Mesendoderm (in vitro differentiated cells): ENCODE data around the gene BATF2. TPM values are rescaled to one million over a fixed set of nuclear protein-coding genes. Genes with fewer than 3 reads are reported as not detected.

ENCODE experiments used
- DNase-seq: peaks from one replicate; pipeline ENCODE4 v3.0.0; 2013
- H2AK5ac ChIP-seq: 2 replicates; pipeline ENCODE4 v1.6.1; 2013; ENCODE audit warnings: low read length, inconsistent platforms
- H2BK120ac ChIP-seq: 2 replicates; pipeline ENCODE4 v1.6.1; 2013; ENCODE audit warnings: low read depth, mild to moderate bottlenecking, low read length, moderate library complexity, mixed read lengths
- H2BK15ac ChIP-seq: replicated peaks from 2 replicates; pipeline ENCODE4 v1.6.1; 2013; ENCODE audit warnings: low read depth, mild to moderate bottlenecking, moderate library complexity
- H2BK5ac ChIP-seq: 2 replicates; pipeline ENCODE4 v1.6.1; 2013; ENCODE audit warnings: low read length, inconsistent platforms
- H3K18ac ChIP-seq: 2 replicates; pipeline ENCODE4 v1.6.1; 2013; ENCODE audit warnings: mild to moderate bottlenecking, low read length, mixed read lengths
- H3K23ac ChIP-seq: one replicate; pipeline ENCODE4 v1.6.1; 2013; ENCODE audit warnings: low read length
- H3K27ac ChIP-seq: 2 replicates; pipeline ENCODE4 v1.5.1; 2013; ENCODE audit warnings: low read depth, mild to moderate bottlenecking, inconsistent platforms, low read length, moderate library complexity
- H3K27me3 ChIP-seq: 2 replicates; pipeline ENCODE4 v1.6.1; 2013; ENCODE audit warnings: low read length, control low read depth, mild to moderate bottlenecking, inconsistent platforms; ENCODE audit not compliant: insufficient read depth, poor library complexity
- H3K36me3 ChIP-seq: 2 replicates; pipeline ENCODE4 v1.6.1; 2013; ENCODE audit warnings: low read length, inconsistent platforms; ENCODE audit not compliant: control insufficient read depth, insufficient read depth
- H3K4ac ChIP-seq: one replicate; pipeline ENCODE4 v1.6.1; 2013; ENCODE audit warnings: low read depth, mild to moderate bottlenecking, low read length, moderate library complexity
- H3K4me1 ChIP-seq: 2 replicates; pipeline ENCODE4 v1.6.1; 2013; ENCODE audit warnings: low read depth, low read length, inconsistent platforms; ENCODE audit not compliant: control insufficient read depth
- H3K4me2 ChIP-seq: 2 replicates; pipeline ENCODE4 v1.6.1; 2013; ENCODE audit warnings: low read length
- H3K4me3 ChIP-seq: 2 replicates; pipeline ENCODE4 v1.5.1; 2013; ENCODE audit warnings: mild to moderate bottlenecking, low read length
- H3K56ac ChIP-seq: one replicate; pipeline ENCODE4 v1.6.1; 2013; ENCODE audit warnings: low read length
- H3K79me1 ChIP-seq: 2 replicates; pipeline ENCODE4 v1.6.1; 2013; ENCODE audit warnings: low read length, inconsistent platforms
- H3K79me2 ChIP-seq: 2 replicates; pipeline ENCODE4 v1.6.1; 2013; ENCODE audit warnings: mild to moderate bottlenecking, low read length; ENCODE audit not compliant: control insufficient read depth, insufficient read depth
- H3K9ac ChIP-seq: 2 replicates; pipeline ENCODE4 v1.6.1; 2013; ENCODE audit warnings: low read length, inconsistent platforms
- H4K5ac ChIP-seq: one replicate; pipeline ENCODE4 v1.6.1; 2013; ENCODE audit warnings: low read length
- H4K8ac ChIP-seq: one replicate; pipeline ENCODE4 v1.6.1; 2013; ENCODE audit warnings: low read depth, mild to moderate bottlenecking, control low read depth, low read length, moderate library complexity
- WGBS: extraction: QIAGEN DNeasy Blood & Tissue Kit; methylation state at CpG from one replicate; pipeline ENCODE4 v1.1.7; 2013; ENCODE audit warnings: low lambda C conversion rate, missing lambda C conversion rate; ENCODE audit not compliant: insufficient coverage; ENCODE audit errors: extremely low coverage; 5-methylcytosine and 5-hydroxymethylcytosine counted together
- polyA plus RNA-seq, 2 experiments: library from polyadenylated mRNA; stranded (reverse); fragments of 200-250 nt; gene quantifications; one replicate each; pipeline ENCODE4 v1.2.3, GENCODE V29; 2013

The BATF2 gene
- polyA plus RNA-seq (2013, experiment 1 of 2): 0.72 TPM
- 0.69 TPM for polyA plus RNA-seq (2013, experiment 2 of 2)

- DNase-seq: peak; percentile 93
- Histone ChIP-seq H3K27ac (no peak within 1 kb of the TSS), H3K4ac (no peak within 1 kb of the TSS), H3K23ac (no peak within 1 kb of the TSS), H3K36me3 (no peaks in the 10 kb centered on the region), H3K18ac (no peak within 1 kb of the TSS), H3K27me3 (no peaks in the 10 kb centered on the region), H3K79me1 (no peaks in the 10 kb centered on the region), H3K4me1 (peaks cover 2% of the 10 kb centered on the region), H4K8ac (no peak within 1 kb of the TSS), H3K56ac (peak within 1 kb of the TSS; percentile 80), H3K4me2 (no peak within 1 kb of the TSS), H3K4me3 (no peak within 1 kb of the TSS), H2BK5ac (no peak within 1 kb of the TSS), H2BK120ac (no peak within 1 kb of the TSS), H3K79me2 (no peaks in the 10 kb centered on the region), H3K9ac (peak within 1 kb of the TSS; percentile 49), H4K5ac (no peak within 1 kb of the TSS), H2BK15ac (no peak within 1 kb of the TSS), H2AK5ac (no peak within 1 kb of the TSS)
- no CpG with 5 or more reads among the region's 9 CpGs for WGBS
Observed at GRCh38 chr11:64996710-64997380, at the start of gene BATF2. BATF2 (minus strand) TSS chr11:64996971; CDS start chr11:64996914, 57 bp downstream.

- Histone ChIP-seq H2BK15ac (no peak overlapping the region), H4K8ac (no peak overlapping the region), H4K5ac (no peak overlapping the region), H3K4ac (no peak overlapping the region), H3K56ac (no peak overlapping the region), H2AK5ac (no peak overlapping the region), H3K9ac (no peak overlapping the region), H3K27me3 (no peaks in the 10 kb centered on the region), H2BK120ac (no peak overlapping the region), H3K18ac (no peak overlapping the region), H3K36me3 (peaks cover 2% of the 10 kb centered on the region), H3K23ac (no peak overlapping the region), H3K79me2 (peaks cover 2% of the 10 kb centered on the region), H3K4me3 (no peak overlapping the region), H3K79me1 (peaks cover 7% of the 10 kb centered on the region), H3K27ac (no peak overlapping the region), H2BK5ac (no peak overlapping the region), H3K4me1 (peaks cover 5% of the 10 kb centered on the region), H3K4me2 (no peak overlapping the region)
- WGBS: no CpG with 5 or more reads among the region's 7 CpGs
- DNase-seq: no peak
Observed at GRCh38 chr11:65045728-65046127, 49.0 kb upstream of the BATF2 start.

- DNase-seq: no peak
- H3K4me3 ChIP-seq: no peak overlapping the region
- no peak overlapping the region for H3K9ac ChIP-seq
- no CpG with 5 or more reads among the region's 5 CpGs for WGBS
- H3K23ac ChIP-seq: no peak overlapping the region
- no peak overlapping the region for H4K5ac ChIP-seq
- peaks cover 2% of the 10 kb centered on the region for H3K36me3 ChIP-seq
- peaks cover 7% of the 10 kb centered on the region for H3K79me1 ChIP-seq
- H3K4ac ChIP-seq: no peak overlapping the region
- no peak overlapping the region for H2BK15ac ChIP-seq
- H3K18ac ChIP-seq: no peak overlapping the region
- peaks cover 5% of the 10 kb centered on the region for H3K4me1 ChIP-seq
- H3K27me3 ChIP-seq: no peaks in the 10 kb centered on the region
- H3K27ac ChIP-seq: no peak overlapping the region
- no peak overlapping the region for H2AK5ac ChIP-seq
- H3K56ac ChIP-seq: no peak overlapping the region
- no peak overlapping the region for H2BK120ac ChIP-seq
- no peak overlapping the region for H2BK5ac ChIP-seq
- no peak overlapping the region for H3K4me2 ChIP-seq
- no peak overlapping the region for H4K8ac ChIP-seq
- H3K79me2 ChIP-seq: peaks cover 2% of the 10 kb centered on the region
Observed at GRCh38 chr11:65045061-65045460, 48.3 kb upstream of the BATF2 start.

- no CpG with 5 or more reads among the region's 23 CpGs for WGBS
Observed at GRCh38 chr11:65043881-65044501, 47.2 kb upstream of the BATF2 start.

GRCh38 chr11:65042891-65043290, 46.1 kb upstream of the BATF2 start:
- Histone ChIP-seq H3K18ac (no peak overlapping the region), H2BK15ac (no peak overlapping the region), H3K79me1 (peaks cover 7% of the 10 kb centered on the region), H3K27ac (no peak overlapping the region), H3K9ac (no peak overlapping the region), H2AK5ac (no peak overlapping the region), H3K23ac (no peak overlapping the region), H3K56ac (no peak overlapping the region), H3K27me3 (no peaks in the 10 kb centered on the region), H3K4me3 (no peak overlapping the region), H3K4me1 (no peaks in the 10 kb centered on the region), H3K79me2 (peaks cover 2% of the 10 kb centered on the region), H3K36me3 (peaks cover 2% of the 10 kb centered on the region), H3K4me2 (no peak overlapping the region), H2BK120ac (no peak overlapping the region), H4K5ac (no peak overlapping the region), H2BK5ac (no peak overlapping the region), H3K4ac (no peak overlapping the region), H4K8ac (no peak overlapping the region)
- no peak for DNase-seq
- WGBS: no CpG with 5 or more reads among the region's 6 CpGs

More at GRCh38 chr11:65043881-65044501, 47.2 kb upstream of the BATF2 start:
- peaks cover 5% of the 10 kb centered on the region for H3K4me1 ChIP-seq
- no peak overlapping the region for H4K8ac ChIP-seq
- no peak overlapping the region for H3K4ac ChIP-seq
- peaks cover 2% of the 10 kb centered on the region for H3K36me3 ChIP-seq
- no peak overlapping the region for H2BK5ac ChIP-seq
- H3K4me3 ChIP-seq: no peak overlapping the region
- H3K4me2 ChIP-seq: no peak overlapping the region
- peaks cover 7% of the 10 kb centered on the region for H3K79me1 ChIP-seq
- H3K79me2 ChIP-seq: peaks cover 2% of the 10 kb centered on the region
- no peak overlapping the region for H3K27ac ChIP-seq
- no peak for DNase-seq
- H3K27me3 ChIP-seq: no peaks in the 10 kb centered on the region
- H3K23ac ChIP-seq: no peak overlapping the region
- H2BK120ac ChIP-seq: no peak overlapping the region
- H3K9ac ChIP-seq: no peak overlapping the region
- H2AK5ac ChIP-seq: no peak overlapping the region
- H4K5ac ChIP-seq: no peak overlapping the region
- H3K18ac ChIP-seq: no peak overlapping the region
- no peak overlapping the region for H3K56ac ChIP-seq
- H2BK15ac ChIP-seq: no peak overlapping the region
